GM12874 (cell line): ENCODE results near the gene TRRAP.

Experiments
- CTCF ChIP-seq: IDR thresholded peaks from 2 replicates; pipeline ENCODE4 v1.5.1; 2011; ENCODE audit warnings: low read depth, mild to moderate bottlenecking, control low read depth, low read length, moderate library complexity; ENCODE audit not compliant: insufficient read depth

TRRAP gene

GRCh38 chr7:98909487-98909886 lies 31.2 kb downstream of the TRRAP start:
- TF ChIP-seq CTCF: no peak

GRCh38 chr7:98910427-98910826 lies 32.1 kb downstream of the TRRAP start:
- TF ChIP-seq CTCF: no peak

GRCh38 chr7:98911916-98912315 lies 33.6 kb downstream of the TRRAP start:
- TF ChIP-seq CTCF: no peak

- TF ChIP-seq CTCF: no peak
Observed at GRCh38 chr7:98913026-98913425, 34.7 kb downstream of the TRRAP start.

- TF ChIP-seq CTCF: no peak
Observed at GRCh38 chr7:98913612-98914011, 35.3 kb downstream of the TRRAP start.

GRCh38 chr7:98917331-98917730 lies 39.0 kb downstream of the TRRAP start:
- no peak for TF ChIP-seq CTCF

GRCh38 chr7:98921608-98922372 lies 43.5 kb downstream of the TRRAP start:
- TF ChIP-seq CTCF: no peak
